CD4-positive, CD25-positive, alpha-beta regulatory T cell (primary cell): ENCODE results near the gene GPR137C. TPM values are rescaled to one million over a fixed set of nuclear protein-coding genes. Genes with fewer than 3 reads are reported as not detected.

ENCODE experiments used
- ATAC-seq, 2 donors: fragments of 150-1000 bp; cut with Tn5 transposase; one replicate each; pipeline ENCODE4 v1.10.0; 2021; ENCODE audit warnings: low read depth in 2 of 2, moderate number of reproducible peaks in 2 of 2, moderate library complexity in 1 of 2
- DNase-seq, 3 donors: peaks; one replicate each; pipeline versions ENCODE4 v3.0.0 to v3.0.0-alpha.2; 2012 to 2022; ENCODE audit warnings: mixed read lengths in 1 of 3
- H3K27ac ChIP-seq: one replicate; pipeline ENCODE4 v1.7.0; 2013; ENCODE audit warnings: mild to moderate bottlenecking, low read length; ENCODE audit not compliant: insufficient read depth, poor library complexity, severe bottlenecking
- H3K27me3 ChIP-seq: one replicate; pipeline ENCODE4 v1.7.0; 2013; ENCODE audit warnings: low read length; ENCODE audit not compliant: control insufficient read depth, insufficient read depth
- H3K36me3 ChIP-seq: one replicate; pipeline ENCODE4 v1.7.0; 2013; ENCODE audit warnings: mild to moderate bottlenecking, low read length, moderate library complexity; ENCODE audit not compliant: control insufficient read depth, insufficient read depth
- H3K4me1 ChIP-seq: 2 replicates; pipeline ENCODE4 v1.7.0; 2013; ENCODE audit warnings: mild to moderate bottlenecking, low read length; ENCODE audit not compliant: insufficient read depth, control insufficient read depth, poor library complexity, severe bottlenecking
- H3K4me3 ChIP-seq: one replicate; pipeline ENCODE4 v1.7.0; 2013; ENCODE audit warnings: low read depth, mild to moderate bottlenecking, low read length, moderate library complexity
- H3K9me3 ChIP-seq, 2 experiments: 1 replicate in 1 of 2; 2 replicates in 1 of 2; pipeline ENCODE4 v1.7.0; 2013; ENCODE audit warnings: low read length in 2 of 2, mild to moderate bottlenecking in 1 of 2, moderate library complexity in 1 of 2; ENCODE audit not compliant: control insufficient read depth in 2 of 2
- H3K27ac Mint-ChIP-seq, 3 donors: one replicate each; pipeline ENCODE4 v1.8.0; 2020 to 2022; ENCODE audit warnings: mild to moderate bottlenecking in 3 of 3, mixed read lengths in 3 of 3, moderate library complexity in 2 of 3
- H3K27me3 Mint-ChIP-seq: one replicate; pipeline ENCODE4 v1.8.0; 2022; ENCODE audit warnings: mild to moderate bottlenecking, mixed read lengths
- H3K36me3 Mint-ChIP-seq: one replicate; pipeline ENCODE4 v1.8.0; 2020; ENCODE audit warnings: mixed read lengths
- H3K4me1 Mint-ChIP-seq, 4 donors: one replicate each; pipeline ENCODE4 v1.8.0; 2020 to 2022; ENCODE audit warnings: mixed read lengths in 4 of 4, mild to moderate bottlenecking in 1 of 4
- H3K4me3 Mint-ChIP-seq, 4 donors: one replicate each; pipeline ENCODE4 v1.8.0; 2020 to 2022; ENCODE audit warnings: mild to moderate bottlenecking in 4 of 4, mixed read lengths in 4 of 4, moderate library complexity in 3 of 4
- H3K9me3 Mint-ChIP-seq, 7 donors: one replicate each; pipeline ENCODE4 v1.8.0; 2020 to 2022; ENCODE audit warnings: mixed read lengths in 7 of 7, mild to moderate bottlenecking in 3 of 7, moderate library complexity in 2 of 7
- polyA plus RNA-seq, 4 donors: library from polyadenylated mRNA; unstranded; fragments of 300-500 nt; fragmentation: Illumina TruSeq; gene quantifications; one replicate each; pipeline ENCODE4 v1.2.3, GENCODE V29; 2021
- total RNA-seq: library from RNA; stranded (reverse); gene quantifications from one replicate; pipeline ENCODE4 v1.2.3, GENCODE V29; 2022

Gene GPR137C
- total and polyA plus RNA-seq, 5 donors from 2014 or later, result 0.06 to 0.22 TPM; not detected in 3

- H3K4me3 ChIP-seq, result no peak overlapping the region
- peaks cover 31% of the 10 kb centered on the region for H3K4me1 ChIP-seq
- Mint-ChIP-seq H3K4me1 (peaks cover 44 to 81% (median 60%) of the 10 kb centered on the region in 4 donors), H3K9me3 (no peaks in the 10 kb centered on the region), H3K27ac (peak overlapping the region in 2 of 3 donors; percentile 15 to 53), H3K36me3 (no peaks in the 10 kb centered on the region), H3K27me3 (no peaks in the 10 kb centered on the region), H3K4me3 (peak overlapping the region; percentile 8 to 48 (median 18))
- peaks cover 9% of the 10 kb centered on the region for H3K36me3 ChIP-seq
- DNase-seq (no peak), ATAC-seq (no peak)
- H3K9me3 ChIP-seq, result no peaks in the 10 kb centered on the region
- no peaks in the 10 kb centered on the region for H3K27me3 ChIP-seq
- H3K27ac ChIP-seq, result no peak overlapping the region
Measured at GRCh38 chr14:52686176-52686575, 133.5 kb downstream of the GPR137C start.

Other genes starting within 250 kb of the GPR137C start
- gene PTGER2, start 238.5 kb upstream of the GPR137C start, total RNA-seq, result 23.1 TPM
- 100 to 1,000 TPM in 1 of 4 donors, 10 to 100 TPM in 3; 56.7 to 138 (median 84.7) TPM for gene PTGER2, start 238.5 kb upstream of the GPR137C start, polyA plus RNA-seq
- gene TXNDC16, start 331 bp upstream of the GPR137C start, total RNA-seq, result 19.5 TPM
- 1 to 10 TPM; 4.3 to 6.6 (median 5.0) TPM for gene TXNDC16, start 331 bp upstream of the GPR137C start, polyA plus RNA-seq
- gene ERO1A, start 142.7 kb downstream of the GPR137C start, total RNA-seq, result 72.9 TPM
- 10 to 100 TPM; 48.3 to 71.5 (median 63.4) TPM for gene ERO1A, start 142.7 kb downstream of the GPR137C start, polyA plus RNA-seq
- gene PSMC6, start 154.4 kb downstream of the GPR137C start, total RNA-seq, result 110 TPM
- 10 to 100 TPM; 69.7 to 83.0 (median 75.7) TPM for gene PSMC6, start 154.4 kb downstream of the GPR137C start, polyA plus RNA-seq
- 34.0 TPM for gene STYX, start 177.3 kb downstream of the GPR137C start, total RNA-seq
- 10 to 100 TPM; 33.0 to 45.2 (median 38.0) TPM for gene STYX, start 177.3 kb downstream of the GPR137C start, polyA plus RNA-seq
- gene GNPNAT1, start 238.8 kb downstream of the GPR137C start, total RNA-seq, result 7.9 TPM
- 10 to 100 TPM; 13.7 to 14.2 (median 13.9) TPM for gene GNPNAT1, start 238.8 kb downstream of the GPR137C start, polyA plus RNA-seq